Smooth muscle cell of the coronary artery (primary cell): ENCODE measurements around the gene DIS3L. TPM values are rescaled to one million over a fixed set of nuclear protein-coding genes. Genes with fewer than 3 reads are reported as not detected.

ENCODE experiments used
- total RNA-seq: library from RNA; depleted of rRNA; stranded (reverse); fragments of >200 nt; gene quantifications from 2 replicates; pipeline ENCODE4 v1.2.3, GENCODE V29; 2014; ENCODE audit warnings: low replicate concordance

The DIS3L gene
- 13.6 and 51.2 TPM in 2 replicates for total RNA-seq

DNA sequence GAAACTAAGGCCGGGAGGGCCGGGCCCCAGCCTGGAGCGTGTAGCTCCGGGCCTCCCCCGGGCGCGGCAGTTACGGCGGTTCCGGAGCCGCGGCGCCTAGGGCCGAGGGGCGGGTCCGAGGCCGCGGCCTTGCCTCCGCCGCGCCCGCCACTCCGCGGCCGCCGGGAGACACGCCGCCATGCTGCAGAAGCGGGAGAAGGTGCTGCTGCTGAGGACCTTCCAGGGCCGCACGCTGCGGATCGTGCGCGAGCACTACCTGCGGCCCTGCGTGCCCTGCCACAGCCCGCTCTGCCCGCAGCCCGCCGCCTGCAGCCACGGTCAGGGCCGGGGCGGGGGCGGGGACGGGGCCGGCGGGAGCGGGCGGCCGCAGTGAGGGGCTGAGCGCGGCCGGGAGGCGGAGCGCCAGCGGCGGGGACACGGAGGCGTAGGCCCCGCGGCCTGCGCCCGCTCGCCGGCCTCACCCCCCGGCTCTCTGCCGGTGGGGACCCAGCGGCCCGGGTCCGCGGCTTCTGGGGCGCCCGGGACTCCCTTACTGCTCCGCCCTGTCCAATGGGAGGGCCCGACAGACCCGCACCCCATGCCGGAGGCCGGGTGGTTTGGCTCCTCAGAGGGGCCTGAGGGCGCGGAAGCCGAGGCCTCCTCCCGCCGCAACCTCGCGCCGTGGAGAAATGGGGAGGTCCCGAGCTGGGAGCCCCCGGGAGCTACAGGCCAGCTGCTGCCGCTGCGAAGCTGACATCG is at the start of gene DIS3L:
Gene DIS3L, plus strand, starts transcription at position 150 of the 738 bp plus-strand sequence. Its CDS starts 29 bp downstream, at position 179.

DNA sequence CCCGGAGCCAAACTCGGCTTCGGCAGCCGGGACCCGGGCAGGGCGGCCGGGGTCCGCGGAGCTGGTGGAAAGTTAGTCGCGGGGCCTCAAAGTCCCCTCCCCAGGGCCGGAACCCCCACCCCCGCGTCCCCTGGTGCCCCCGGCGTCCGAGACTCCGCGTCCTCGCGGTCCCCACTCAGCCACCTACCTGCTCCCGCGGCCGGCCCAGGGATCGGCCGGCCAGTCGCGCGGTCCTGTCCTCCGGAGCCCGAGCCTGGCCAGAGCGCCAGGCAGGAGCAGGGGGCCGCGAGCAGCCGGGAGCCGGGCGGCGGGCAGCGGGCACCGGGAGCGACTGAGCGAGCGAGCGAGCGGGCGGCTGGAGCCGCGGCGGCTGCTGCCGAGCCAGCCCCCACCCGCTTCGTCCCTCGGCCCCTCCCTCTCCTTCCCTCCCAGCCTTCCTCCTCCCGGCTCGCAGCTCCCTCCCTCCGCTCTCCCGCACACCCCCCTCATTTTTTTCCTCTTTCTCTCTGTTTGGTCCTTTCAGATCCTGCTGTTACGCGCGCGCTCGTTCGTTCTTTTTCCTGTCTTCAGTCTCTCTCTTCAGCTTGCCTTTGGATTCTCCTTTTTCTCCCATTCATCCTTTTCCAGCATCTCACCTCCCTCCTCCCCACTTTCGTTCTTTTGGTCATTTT is 39.8 kb upstream of the DIS3L start, which contains the start of gene MEGF11:
Gene MEGF11, minus strand, starts transcription at position 333 of the 671 bp plus-strand sequence. CDS start 125,347 bp downstream, outside the sequence.

DNA sequence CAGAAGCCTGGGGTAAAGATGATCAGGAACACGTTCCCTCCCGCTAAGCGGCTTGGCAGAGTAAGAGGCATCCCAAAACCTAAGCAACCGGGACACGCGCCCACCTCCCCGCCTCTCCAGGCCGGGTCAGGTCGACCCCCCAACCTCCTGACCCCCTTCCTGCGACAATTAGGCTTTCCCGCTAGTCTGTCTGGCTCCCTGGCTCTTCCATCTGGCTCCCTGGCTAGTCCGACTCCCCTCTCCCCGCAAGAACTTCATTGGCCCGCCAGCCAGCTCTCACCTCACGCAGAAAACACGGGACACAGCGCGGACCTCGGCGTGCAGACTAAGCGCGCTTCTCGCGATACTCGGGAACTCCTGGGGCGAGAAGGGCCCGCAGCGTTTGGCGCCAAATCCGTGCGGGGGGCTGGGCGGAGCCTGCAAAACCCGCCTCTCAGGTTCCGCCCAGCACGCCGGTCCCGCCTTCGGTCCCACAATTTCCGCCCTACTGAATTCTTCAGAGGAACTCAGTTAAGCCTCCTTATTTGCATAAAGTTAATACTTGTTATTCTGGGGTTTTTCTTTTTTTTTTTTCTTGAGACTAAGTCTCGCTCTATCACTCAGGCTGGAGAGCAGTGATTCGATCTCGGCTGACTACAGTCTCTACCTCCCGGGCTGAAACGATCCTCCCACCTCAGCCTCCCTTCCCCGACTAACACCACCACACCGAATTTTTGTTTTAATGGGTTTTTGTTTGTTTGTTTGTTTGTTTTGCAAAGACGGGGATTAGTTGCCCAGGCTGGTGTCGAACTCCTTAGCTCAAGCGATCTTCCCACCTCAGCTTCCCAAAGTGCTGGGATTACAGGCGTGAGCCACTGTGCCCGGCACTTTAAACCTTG is 63.2 kb downstream of the DIS3L start, which contains the start of gene TIPIN:
Gene TIPIN, minus strand, starts transcription at position 327 of the 878 bp plus-strand sequence. CDS start 3,738 bp downstream, outside the sequence.

Other genes starting within 250 kb of the DIS3L start
- not detected in 2 replicates for gene MEGF11, start 39.8 kb upstream of the DIS3L start, total RNA-seq
- 7.0 and 9.3 TPM in 2 replicates for gene TIPIN, start 63.1 kb downstream of the DIS3L start, total RNA-seq
- gene MAP2K1, start 93.3 kb downstream of the DIS3L start, total RNA-seq, result 16.8 and 37.7 TPM in 2 replicates
- gene SNAPC5, start 204.2 kb downstream of the DIS3L start, total RNA-seq, result 20.0 and 46.8 TPM in 2 replicates
- gene RPL4, start 211.3 kb downstream of the DIS3L start, total RNA-seq, result 2,882 and 3,107 TPM in 2 replicates
- gene ZWILCH, start 211.8 kb downstream of the DIS3L start, total RNA-seq, result 5.6 and 17.1 TPM in 2 replicates